Occipital lobe (tissue), 2 donors: ENCODE results near the gene CMTM4. TPM values are rescaled to one million over a fixed set of nuclear protein-coding genes. Genes with fewer than 3 reads are reported as not detected.
"Not testable (repeated sequence)": the region's sequence is repeated elsewhere in the genome, so short reads cannot be mapped to it uniquely, and the experiment has no call there.

Source experiments
- DNase-seq: peaks from one replicate; lab custom pipeline; 2025; lab: John Stamatoyannopoulos, UW
- total RNA-seq: library from RNA; depleted of rRNA; stranded (reverse); fragments of >200 nt; gene quantifications from one replicate; pipeline ENCODE4 v1.2.3, GENCODE V29; 2014

The CMTM4 gene
- total RNA-seq, 1 donor from 2014 or later: 70.7 TPM

DNA sequence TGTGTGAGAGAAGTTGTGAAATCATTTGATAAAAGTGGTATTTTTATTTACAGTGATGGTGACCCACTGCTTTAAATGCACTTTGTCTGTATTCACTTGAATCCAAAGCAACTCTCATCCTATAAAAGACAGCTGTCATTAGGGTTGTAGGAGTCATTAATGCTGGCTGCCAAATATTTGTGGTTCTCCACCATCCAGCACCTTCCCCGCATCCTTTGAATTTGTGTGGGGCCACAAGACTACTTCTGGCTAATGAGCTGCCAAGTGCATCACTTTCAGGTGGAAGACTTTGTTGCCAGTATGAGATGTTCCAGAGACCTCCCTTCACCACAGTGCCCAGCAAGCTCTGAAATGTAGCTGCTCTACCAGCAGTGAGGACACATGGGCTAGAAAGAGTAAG, 48.7 kb downstream of the CMTM4 start:
- no peak for DNase-seq

GRCh38 chr16:66641387-66641786, 55.2 kb downstream of the CMTM4 start:
- no peak for DNase-seq

DNA sequence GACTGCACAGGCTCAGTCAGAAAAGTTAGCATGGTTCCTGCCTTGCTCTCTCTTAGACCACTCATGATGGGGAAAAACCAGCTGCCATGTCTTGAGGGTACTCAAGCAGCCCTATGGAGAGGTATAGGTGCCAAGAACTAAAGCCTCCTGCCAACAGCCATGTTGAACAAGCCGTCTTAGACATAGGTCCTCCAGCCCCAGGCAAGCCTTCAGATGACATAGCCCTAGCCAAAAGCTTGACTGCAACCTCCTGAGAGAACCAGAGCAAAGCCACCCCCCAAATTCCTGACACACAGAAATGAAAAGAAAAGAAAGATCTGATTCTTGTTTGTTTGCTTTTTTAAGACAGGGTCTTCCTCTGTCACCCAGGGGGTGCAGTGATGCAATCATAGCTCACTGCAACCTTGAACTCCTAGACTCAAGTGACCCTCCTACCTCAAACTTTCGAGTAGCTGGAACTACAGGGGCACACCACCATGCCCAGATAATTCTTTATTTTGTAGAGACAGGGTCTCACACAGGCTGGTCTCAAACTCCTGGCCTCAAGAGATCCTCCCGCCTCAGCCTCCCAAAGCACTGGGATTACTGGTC, 55.7 kb downstream of the CMTM4 start:
- DNase-seq: no peak

DNA sequence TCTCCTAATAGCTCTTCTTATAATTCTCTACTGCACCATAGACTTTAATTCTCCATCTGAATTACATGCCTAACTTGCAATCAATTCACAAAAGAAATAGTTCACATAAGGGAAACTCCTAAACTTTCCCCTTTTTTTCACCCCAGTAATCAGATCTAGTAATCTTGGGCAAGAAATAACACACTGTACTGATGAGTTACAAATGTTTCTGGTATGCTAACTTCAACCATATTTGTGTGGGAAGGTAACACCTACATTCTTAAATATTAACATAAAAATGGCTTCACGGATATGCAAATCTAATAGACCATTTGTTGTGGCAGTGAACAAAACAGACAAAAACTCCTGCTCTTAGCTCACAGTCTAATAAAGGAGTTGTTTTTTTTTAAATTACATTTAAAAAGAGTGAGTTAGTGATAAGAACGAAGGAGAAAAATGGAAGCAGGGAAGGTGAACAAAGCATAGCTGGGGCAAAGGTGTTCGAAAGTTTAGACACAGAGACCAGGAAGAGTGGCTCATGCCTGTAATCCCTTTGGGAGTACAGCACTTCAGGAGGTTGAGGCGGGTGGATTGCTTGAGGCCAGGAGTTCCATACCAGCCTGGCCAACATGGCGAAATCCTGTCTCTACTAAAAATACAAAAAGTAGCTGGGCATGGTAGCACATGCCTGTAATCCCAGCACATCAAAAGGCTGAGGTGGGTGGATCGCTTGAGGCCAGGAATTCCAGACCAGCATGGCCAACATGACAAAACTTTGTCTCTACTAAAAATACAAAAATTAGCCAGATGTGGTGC, 57.3 kb downstream of the CMTM4 start:
- no peak for DNase-seq

- no peak for DNase-seq
Observed at GRCh38 chr16:66637806-66638205, 58.7 kb downstream of the CMTM4 start.

- no peak for DNase-seq
Observed at GRCh38 chr16:66636199-66636598, 60.3 kb downstream of the CMTM4 start.

GRCh38 chr16:66635406-66635805, 61.1 kb downstream of the CMTM4 start:
- DNase-seq: no peak

GRCh38 chr16:66634527-66635196, 61.9 kb downstream of the CMTM4 start:
- no peak for DNase-seq

DNA sequence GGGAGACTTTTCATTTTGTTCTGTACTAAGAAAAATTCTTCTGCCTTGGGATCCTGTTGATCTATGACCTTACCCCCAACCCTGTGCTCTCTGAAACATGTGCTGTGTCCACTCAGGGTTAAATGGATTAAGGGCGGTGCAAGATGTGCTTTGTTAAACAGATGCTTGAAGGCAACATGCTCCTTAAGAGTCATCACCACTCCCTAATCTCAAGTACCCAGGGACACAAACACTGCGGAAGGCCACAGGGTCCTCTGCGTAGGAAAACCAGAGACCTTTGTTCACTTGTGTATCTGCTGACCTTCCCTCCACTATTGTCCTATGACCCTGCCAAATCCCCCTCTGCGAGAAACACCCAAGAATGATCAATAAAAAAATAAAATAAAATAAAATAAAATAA, 65.0 kb downstream of the CMTM4 start:
- not testable (repeated sequence) for DNase-seq

DNA sequence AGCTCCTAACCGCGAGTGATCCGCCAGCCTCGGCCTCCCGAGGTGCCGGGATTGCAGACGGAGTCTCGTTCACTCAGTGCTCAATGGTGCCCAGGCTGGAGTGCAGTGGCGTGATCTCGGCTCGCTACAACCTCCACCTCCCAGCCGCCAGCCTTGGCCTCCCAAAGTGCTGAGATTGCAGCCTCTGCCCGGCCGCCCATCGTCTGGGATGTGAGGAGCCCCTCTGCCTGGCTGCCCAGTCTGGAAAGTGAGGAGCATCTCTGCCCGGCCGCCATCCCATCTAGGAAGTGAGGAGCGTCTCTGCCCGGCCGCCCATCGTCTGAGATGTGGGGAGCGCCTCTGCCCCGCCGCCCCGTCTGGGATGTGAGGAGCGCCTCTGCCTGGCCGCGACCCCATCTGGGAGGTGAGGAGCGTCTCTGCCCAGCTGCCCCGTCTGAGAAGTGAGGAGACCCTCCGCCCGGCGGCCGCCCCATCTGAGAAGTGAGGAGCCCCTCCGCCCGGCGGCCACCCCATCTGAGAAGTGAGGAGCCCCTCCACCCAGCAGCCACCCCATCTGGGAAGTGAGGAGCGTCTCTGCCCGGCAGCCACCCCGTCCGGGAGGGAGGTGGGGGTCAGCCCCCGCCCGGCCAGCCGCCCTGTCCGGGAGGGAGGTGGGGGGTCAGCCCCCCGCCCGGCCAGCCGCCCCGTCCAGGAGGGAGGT, 65.8 kb downstream of the CMTM4 start:
- DNase-seq: not testable (repeated sequence)

GRCh38 chr16:66629856-66630255, 66.7 kb downstream of the CMTM4 start:
- DNase-seq: no peak

GRCh38 chr16:66627611-66628378, 68.7 kb downstream of the CMTM4 start:
- DNase-seq: not testable (repeated sequence)

GRCh38 chr16:66623755-66624154, 72.8 kb downstream of the CMTM4 start:
- DNase-seq: no peak

DNA sequence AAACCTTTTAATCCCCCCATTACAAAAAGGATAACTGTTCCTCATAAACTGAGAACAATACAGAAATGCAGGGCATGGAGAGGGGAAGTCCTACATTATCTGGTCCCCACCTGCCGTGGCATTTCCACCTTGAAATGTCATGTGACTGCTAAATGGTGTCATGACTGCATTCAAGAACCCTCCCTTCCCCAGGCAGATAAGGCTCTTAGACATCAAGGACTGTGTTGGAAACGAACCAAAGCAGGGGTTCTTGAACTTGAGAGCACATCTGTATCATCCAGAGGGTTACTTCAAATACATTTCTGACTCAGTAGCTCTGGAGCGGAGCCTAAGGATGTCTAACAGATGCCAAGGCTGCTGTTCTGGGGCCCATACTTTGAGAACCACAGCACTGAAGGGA, 73.7 kb downstream of the CMTM4 start:
- no peak for DNase-seq

DNA sequence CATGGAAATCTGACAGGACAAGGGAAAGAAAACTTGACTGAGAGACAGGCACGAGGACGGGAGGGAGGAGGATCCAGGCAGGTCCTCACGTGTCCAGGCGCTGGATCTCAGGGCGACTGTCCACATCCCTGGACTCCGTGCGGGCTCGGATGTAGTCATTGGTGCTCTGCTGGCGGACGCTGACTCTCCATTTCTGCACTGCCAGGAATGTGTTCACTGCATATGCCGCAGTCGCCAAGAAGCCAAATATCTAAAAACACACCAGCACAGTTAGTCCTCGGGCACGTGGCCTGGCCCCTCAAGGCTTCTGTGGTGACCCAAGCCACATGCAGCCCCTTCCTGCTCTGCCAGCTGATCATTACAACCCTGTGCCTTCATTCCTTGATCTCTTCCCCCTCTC, 74.6 kb downstream of the CMTM4 start:
- DNase-seq: no peak

- DNase-seq: no peak
Observed at GRCh38 chr16:66620429-66620795, 76.1 kb downstream of the CMTM4 start.

GRCh38 chr16:66619534-66620428, 76.8 kb downstream of the CMTM4 start:
- DNase-seq: no peak

GRCh38 chr16:66618588-66619375, 77.8 kb downstream of the CMTM4 start:
- no peak for DNase-seq

DNA sequence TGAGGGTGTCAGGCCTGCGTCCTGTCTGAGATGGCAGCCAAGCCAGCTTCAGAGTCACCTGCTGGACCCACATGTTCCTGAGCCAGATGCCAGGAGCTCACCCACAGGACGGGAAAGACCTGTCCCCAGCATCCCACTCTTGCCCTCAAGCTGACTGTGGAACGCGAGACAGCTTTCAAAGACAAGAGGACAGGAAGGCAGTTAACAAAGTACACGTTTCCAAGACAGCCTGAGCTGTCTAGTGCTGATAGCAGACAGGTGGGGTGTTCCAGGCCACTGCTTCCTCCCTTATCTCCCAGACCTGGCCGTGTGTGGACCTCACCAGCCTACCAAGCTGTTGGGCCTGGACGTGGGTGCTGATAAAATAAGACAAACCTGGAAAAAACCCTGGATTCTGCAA, 78.8 kb downstream of the CMTM4 start:
- DNase-seq: no peak
